Caco-2 (cell line): ENCODE measurements around the gene ELF4. TPM values are rescaled to one million over a fixed set of nuclear protein-coding genes. Genes with fewer than 3 reads are reported as not detected.
A peak's percentile ranks its signal among the peaks of the same experiment; 100 is the strongest.

Source experiments
- Bru-seq: library from RNA; stranded (reverse); fragments of 400-500 nt; gene quantifications from one replicate; lab custom pipeline; 2021; lab: Mats Ljungman, UMichigan
- BruChase-seq, 2 experiments: library from RNA; stranded (reverse); fragments of 400-500 nt; gene quantifications; one replicate each; lab custom pipeline; 2021; lab: Mats Ljungman, UMichigan
- BruUV-seq: library from RNA; stranded (reverse); fragments of 400-500 nt; replicated peaks from 2 replicates; lab custom pipeline; 2021; lab: Mats Ljungman, UMichigan
- CTCF ChIA-PET: fragments of 300-600 bp; sonication (Branson Sonifier 250); formaldehyde crosslinking; loops from one replicate; lab custom pipeline; 2022; ENCODE audit warnings: antibody characterized with exemption; lab: Charles Lee
- POLR2A ChIA-PET: fragments of 300-600 bp; sonication (Branson Sonifier 250); formaldehyde crosslinking; loops from one replicate; lab custom pipeline; 2022; ENCODE audit warnings: antibody characterized with exemption; lab: Charles Lee
- DNase-seq, 2 experiments: peaks; one replicate each; pipeline versions ENCODE4 v3.0.0 to v3.0.0-alpha.2; 2020 to 2022
- H3K27me3 ChIP-seq: replicated peaks from 2 replicates; pipeline ENCODE4 v1.6.0; 2011; ENCODE audit warnings: low read length; ENCODE audit not compliant: control insufficient read depth, insufficient read depth
- H3K36me3 ChIP-seq: 2 replicates; pipeline ENCODE4 v1.5.1; 2011; ENCODE audit warnings: low read length; ENCODE audit not compliant: control insufficient read depth, insufficient read depth
- H3K4me1 ChIP-seq: fragments of 250-450 bp; sonication (Bioruptor Pico); 2 replicates; pipeline ENCODE4 v1.5.1; 2020; ENCODE audit warnings: mild to moderate bottlenecking
- H3K4me3 ChIP-seq: 2 replicates; pipeline ENCODE4 v1.5.1; 2011; ENCODE audit warnings: low read depth, mild to moderate bottlenecking, control low read depth, low read length
- H3K9me3 ChIP-seq: fragments of 250-450 bp; sonication (Bioruptor Pico); 2 replicates; pipeline ENCODE4 v1.5.1; 2020; ENCODE audit warnings: mild to moderate bottlenecking, moderate library complexity
- H3K27ac Mint-ChIP-seq: one replicate; pipeline ENCODE4 v1.8.0; 2022; ENCODE audit warnings: mixed read lengths; ENCODE audit not compliant: unreplicated experiment
- H3K27me3 Mint-ChIP-seq: one replicate; pipeline ENCODE4 v1.8.0; 2022; ENCODE audit warnings: mixed read lengths; ENCODE audit not compliant: insufficient read depth, unreplicated experiment
- H3K36me3 Mint-ChIP-seq: one replicate; pipeline ENCODE4 v1.8.0; 2022; ENCODE audit warnings: mild to moderate bottlenecking, mixed read lengths; ENCODE audit not compliant: insufficient read depth, unreplicated experiment
- H3K4me1 Mint-ChIP-seq: one replicate; pipeline ENCODE4 v1.8.0; 2022; ENCODE audit warnings: low read depth, mixed read lengths; ENCODE audit not compliant: unreplicated experiment
- H3K4me3 Mint-ChIP-seq: one replicate; pipeline ENCODE4 v1.8.0; 2022; ENCODE audit warnings: mild to moderate bottlenecking, moderate library complexity, mixed read lengths; ENCODE audit not compliant: unreplicated experiment
- H3K9me3 Mint-ChIP-seq: one replicate; pipeline ENCODE4 v1.8.0; 2022; ENCODE audit warnings: mixed read lengths; ENCODE audit not compliant: unreplicated experiment
- intact Hi-C: fragments of 100-400 bp; cut with micrococcal nuclease; formaldehyde crosslinking; loops from one replicate; pipeline ENCODE4 v1.10.0; 2022; ENCODE audit not compliant: unreplicated experiment
- long read RNA-seq: library from polyadenylated mRNA; stranded (forward); transcript quantifications from one replicate; pipeline ENCODE4 v2.0.0, GENCODE V29; 2022
- total RNA-seq: library from RNA; stranded (reverse); gene quantifications from 2 replicates; pipeline ENCODE4 v1.2.3, GENCODE V29; 2022
- TF ChIP-seq, protein P1 (sequence below), 2 experiments: fragments of 200-600 bp in 1 of 2; IDR thresholded peaks; 1 replicate in 1 of 2; 2 replicates in 1 of 2; pipeline versions ENCODE4 v1.5.1 to v1.8.0; 2011 to 2022; ENCODE audit warnings: antibody characterized with exemption in 1 of 2, control low read depth in 1 of 2, inconsistent platforms in 1 of 2, low read depth in 1 of 2, low read length in 1 of 2, mild to moderate bottlenecking in 1 of 2, moderate library complexity in 1 of 2; ENCODE audit not compliant: insufficient read depth in 1 of 2, severe bottlenecking in 1 of 2, unreplicated experiment in 1 of 2

The ELF4 gene
- total RNA-seq (24.3 and 25.3 TPM in 2 replicates), Bru-seq, nascent RNA (percentile 69 among the genes with signal in this experiment), BruChase-seq, experiment 1, labeled RNA remaining after a 2-hour chase (percentile 75 among the genes with signal in this experiment), BruChase-seq, experiment 2, labeled RNA remaining after a 6-hour chase (percentile 75 among the genes with signal in this experiment)
- long read RNA-seq, full-length matches to known transcripts = 8 of 39 reads
- long read RNA-seq, partial matches to known transcripts = 5 of 39 reads
- long read RNA-seq, other reads (novel, unspliced or antisense) = 26 of 39 reads

DNA sequence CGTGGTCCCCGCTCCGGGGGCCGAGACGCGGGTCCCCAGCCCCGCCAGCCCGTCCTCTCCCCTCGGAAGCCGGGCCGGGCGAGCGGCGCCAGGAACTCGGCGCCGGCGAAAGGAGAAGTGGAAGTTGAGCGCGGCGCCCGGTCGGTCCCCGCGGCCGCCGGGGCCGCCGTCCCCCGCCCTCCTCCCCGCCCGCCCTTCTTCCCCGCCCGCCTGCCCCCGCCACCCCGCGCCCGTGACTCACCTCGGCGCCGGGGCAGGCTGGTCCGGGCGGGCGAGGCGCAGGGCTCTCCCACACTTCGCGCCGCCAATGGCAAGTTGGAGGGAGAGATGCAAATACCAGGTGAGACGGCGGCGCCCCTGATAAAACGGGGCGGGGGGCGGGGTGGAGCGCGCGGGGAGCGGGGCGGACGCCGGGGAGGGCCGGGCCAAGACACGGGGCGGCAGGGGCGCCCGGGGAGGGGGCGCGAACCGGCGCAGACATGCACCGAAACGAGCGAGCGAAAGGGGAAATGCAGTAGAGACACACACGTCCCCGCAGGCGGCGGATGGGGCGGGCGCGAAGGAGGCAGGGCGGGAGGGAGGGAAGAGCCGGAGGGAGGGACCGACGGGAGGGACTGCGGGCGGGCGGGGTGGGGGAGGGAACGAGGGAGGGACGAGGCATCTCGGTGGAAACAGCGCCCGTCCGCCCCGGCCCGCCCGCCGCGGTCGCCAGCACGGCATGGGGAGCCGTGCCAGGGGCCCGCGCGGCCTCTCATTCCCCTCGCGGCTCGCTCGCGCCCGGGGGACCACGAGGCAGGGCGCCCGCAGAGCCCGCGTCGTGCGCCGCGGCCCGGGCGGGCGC lies at the start of gene ELF4:
ELF4 (minus strand) TSS at position 119 of the 841 bp plus-strand sequence. CDS start 29,167 bp downstream, outside the sequence.
- BruUV-seq = no TSS peak
- peak within 1 kb of the TSS; percentile 90 for H3K4me3 Mint-ChIP-seq
- ChIA-PET POLR2A (no interaction called here), CTCF (no interaction called here)
- TF ChIP-seq, protein P1, sequence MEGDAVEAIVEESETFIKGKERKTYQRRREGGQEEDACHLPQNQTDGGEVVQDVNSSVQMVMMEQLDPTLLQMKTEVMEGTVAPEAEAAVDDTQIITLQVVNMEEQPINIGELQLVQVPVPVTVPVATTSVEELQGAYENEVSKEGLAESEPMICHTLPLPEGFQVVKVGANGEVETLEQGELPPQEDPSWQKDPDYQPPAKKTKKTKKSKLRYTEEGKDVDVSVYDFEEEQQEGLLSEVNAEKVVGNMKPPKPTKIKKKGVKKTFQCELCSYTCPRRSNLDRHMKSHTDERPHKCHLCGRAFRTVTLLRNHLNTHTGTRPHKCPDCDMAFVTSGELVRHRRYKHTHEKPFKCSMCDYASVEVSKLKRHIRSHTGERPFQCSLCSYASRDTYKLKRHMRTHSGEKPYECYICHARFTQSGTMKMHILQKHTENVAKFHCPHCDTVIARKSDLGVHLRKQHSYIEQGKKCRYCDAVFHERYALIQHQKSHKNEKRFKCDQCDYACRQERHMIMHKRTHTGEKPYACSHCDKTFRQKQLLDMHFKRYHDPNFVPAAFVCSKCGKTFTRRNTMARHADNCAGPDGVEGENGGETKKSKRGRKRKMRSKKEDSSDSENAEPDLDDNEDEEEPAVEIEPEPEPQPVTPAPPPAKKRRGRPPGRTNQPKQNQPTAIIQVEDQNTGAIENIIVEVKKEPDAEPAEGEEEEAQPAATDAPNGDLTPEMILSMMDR (IDR thresholded peaks at IDR 0.05; ENCODE audit: insufficient read depth in 1 of 2, low read depth in 1 of 2, low read length in 1 of 2, severe bottlenecking in 1 of 2, unreplicated experiment in 1 of 2) = no peak
- Histone ChIP-seq H3K4me3 (peak within 1 kb of the TSS; percentile 70), H3K27me3 (no peaks in the 10 kb centered on the region), H3K36me3 (no peaks in the 10 kb centered on the region), H3K9me3 (no peaks in the 10 kb centered on the region), H3K4me1 (peaks cover 7% of the 10 kb centered on the region; the same call in 1 of the 2 replicates)
- H3K36me3 Mint-ChIP-seq = no peaks in the 10 kb centered on the region
- H3K27me3 Mint-ChIP-seq = no peaks in the 10 kb centered on the region
- H3K27ac Mint-ChIP-seq = peak within 1 kb of the TSS; percentile 83
- peaks cover 12% of the 10 kb centered on the region for H3K4me1 Mint-ChIP-seq
- DNase-seq = peak; percentile 63 to 65
- intact Hi-C loops = no loop called here
- no peaks in the 10 kb centered on the region for H3K9me3 Mint-ChIP-seq

GRCh38 chrX:130159776-130160175 lies 49.5 kb upstream of the ELF4 start:
- BruUV-seq = no TSS peak
- H3K27me3 Mint-ChIP-seq = no peaks in the 10 kb centered on the region
- CTCF ChIA-PET = interaction anchor here (0.6 kb wide), 1 partner anchor 9 kb away, joined by 3 read pairs; no protein-coding TSS in a partner anchor

DNA sequence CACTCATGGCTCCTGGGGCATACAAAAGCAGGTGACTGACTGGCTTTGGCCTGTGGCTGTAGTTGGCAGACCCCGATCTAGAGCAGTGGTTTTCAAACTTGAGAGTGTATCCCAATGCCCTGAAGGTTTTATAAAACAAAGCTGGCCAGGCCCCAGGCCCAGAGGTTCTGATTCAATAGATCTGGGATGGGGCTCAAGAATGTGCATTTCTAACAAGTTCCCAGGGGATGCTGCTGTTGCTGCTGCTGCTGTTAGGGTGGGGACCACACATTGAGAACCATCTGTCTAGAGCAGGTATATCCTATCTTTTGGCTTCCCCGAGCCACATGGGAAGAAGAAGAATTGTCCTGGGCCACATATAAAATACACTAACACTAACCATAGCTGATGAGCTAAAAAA lies 48.0 kb upstream of the ELF4 start:
- no peaks in the 10 kb centered on the region for H3K4me1 ChIP-seq
- H3K9me3 ChIP-seq = no peaks in the 10 kb centered on the region
- no peaks in the 10 kb centered on the region for H3K27me3 ChIP-seq
- DNase-seq = no peak
- no peak overlapping the region for H3K4me3 Mint-ChIP-seq
- no peaks in the 10 kb centered on the region for H3K9me3 Mint-ChIP-seq
- CTCF ChIA-PET = no interaction called here
- no peaks in the 10 kb centered on the region for H3K36me3 ChIP-seq
- peaks cover 10% of the 10 kb centered on the region for H3K36me3 Mint-ChIP-seq
- TF ChIP-seq, protein P1 (IDR thresholded peaks at IDR 0.05; ENCODE audit: insufficient read depth in 1 of 2, low read depth in 1 of 2, low read length in 1 of 2, severe bottlenecking in 1 of 2, unreplicated experiment in 1 of 2) = no peak
- no peaks in the 10 kb centered on the region for H3K27me3 Mint-ChIP-seq
- intact Hi-C loops = no loop called here
- H3K4me1 Mint-ChIP-seq = no peaks in the 10 kb centered on the region
- POLR2A ChIA-PET = no interaction called here
- H3K4me3 ChIP-seq = no peak overlapping the region
- BruUV-seq = no TSS peak
- H3K27ac Mint-ChIP-seq = no peak overlapping the region

More at GRCh38 chrX:130159776-130160175, 49.5 kb upstream of the ELF4 start:
- POLR2A ChIA-PET = no interaction called here
- Mint-ChIP-seq H3K4me3 (no peak overlapping the region), H3K4me1 (no peaks in the 10 kb centered on the region), H3K27ac (no peak overlapping the region), H3K36me3 (peaks cover 10% of the 10 kb centered on the region), H3K9me3 (no peaks in the 10 kb centered on the region)
- no peak overlapping the region for H3K4me3 ChIP-seq
- intact Hi-C loops = no loop called here
- no peaks in the 10 kb centered on the region for H3K4me1 ChIP-seq
- H3K27me3 ChIP-seq = no peaks in the 10 kb centered on the region
- TF ChIP-seq, protein P1 (IDR thresholded peaks at IDR 0.05; ENCODE audit: insufficient read depth in 1 of 2, low read depth in 1 of 2, low read length in 1 of 2, severe bottlenecking in 1 of 2, unreplicated experiment in 1 of 2) = no peak
- H3K36me3 ChIP-seq = no peaks in the 10 kb centered on the region
- no peak for DNase-seq
- no peaks in the 10 kb centered on the region for H3K9me3 ChIP-seq
